NOMO-1 treated with dmso at 0.1 percent for 144 hours (cell line): ENCODE results near the gene POU5F1.

Source experiments
- DNase-seq: peaks from one replicate; lab custom pipeline; 2025; ENCODE audit not compliant: unreplicated experiment; lab: John Stamatoyannopoulos, UW

The POU5F1 gene

DNA sequence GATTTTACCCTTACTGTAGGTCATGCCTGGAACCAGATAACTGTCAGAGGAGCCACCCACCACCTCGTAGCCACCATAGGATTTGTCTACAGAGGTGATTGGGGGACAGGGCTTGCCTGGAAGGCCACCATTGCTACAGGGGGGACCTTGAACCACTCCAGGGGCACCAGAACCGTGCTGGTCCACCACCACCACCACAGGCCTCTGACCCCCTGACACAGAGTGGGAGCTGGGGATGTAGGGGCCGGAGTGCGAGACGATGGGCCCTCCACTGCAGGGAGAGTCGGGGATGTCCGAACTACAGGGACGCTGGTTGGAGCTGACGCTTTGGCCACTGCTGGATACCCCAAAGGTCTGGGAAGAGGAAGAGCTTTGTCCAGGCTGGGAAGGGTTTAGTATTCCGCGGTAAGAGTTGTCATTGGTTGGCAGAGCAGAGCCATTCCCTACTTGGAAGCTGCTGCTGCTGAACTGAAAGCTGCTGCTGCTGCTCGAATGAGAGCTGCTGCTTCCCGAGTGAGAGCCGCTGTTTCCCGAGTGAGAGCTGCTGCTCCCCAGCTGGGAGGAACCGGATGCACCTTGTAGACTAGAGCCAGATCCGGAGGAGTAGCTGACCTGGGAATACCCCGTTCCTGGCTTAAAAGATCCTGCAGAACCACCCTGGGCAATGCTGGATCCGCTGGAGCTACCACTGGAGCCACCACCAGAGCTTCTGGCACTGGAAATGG is 53.7 kb downstream of the POU5F1 start:
- DNase-seq = no peak

DNA sequence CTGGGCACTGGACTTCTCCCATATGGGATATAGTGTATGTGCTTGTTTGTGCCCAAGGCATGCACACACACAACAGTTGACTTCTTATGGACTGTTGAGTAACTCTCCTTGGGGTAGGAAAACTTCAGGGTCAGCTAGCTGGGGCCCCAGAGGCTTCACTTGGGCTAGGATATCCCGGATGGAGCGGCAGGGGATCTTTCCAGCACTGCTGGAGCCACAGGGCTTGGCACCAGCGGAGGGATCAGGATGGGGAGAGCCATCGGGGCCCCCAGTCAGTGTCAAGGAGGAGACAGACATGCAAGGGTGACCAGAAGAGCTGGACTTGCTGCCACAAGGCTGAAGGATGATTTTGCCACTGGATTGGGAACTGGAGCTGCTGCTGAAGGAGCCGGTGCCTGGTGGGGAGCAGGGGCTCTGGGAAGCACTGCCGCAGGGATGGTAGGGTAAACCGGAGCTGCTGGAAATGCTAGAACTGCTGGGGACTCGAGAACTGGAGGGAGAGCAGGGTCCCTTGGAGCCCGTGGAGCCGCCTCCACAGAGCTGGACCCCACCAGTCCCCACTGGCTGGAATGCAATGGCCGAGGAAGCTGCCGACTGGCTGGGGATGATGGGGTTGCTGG is 54.4 kb downstream of the POU5F1 start:
- DNase-seq = no peak

DNA sequence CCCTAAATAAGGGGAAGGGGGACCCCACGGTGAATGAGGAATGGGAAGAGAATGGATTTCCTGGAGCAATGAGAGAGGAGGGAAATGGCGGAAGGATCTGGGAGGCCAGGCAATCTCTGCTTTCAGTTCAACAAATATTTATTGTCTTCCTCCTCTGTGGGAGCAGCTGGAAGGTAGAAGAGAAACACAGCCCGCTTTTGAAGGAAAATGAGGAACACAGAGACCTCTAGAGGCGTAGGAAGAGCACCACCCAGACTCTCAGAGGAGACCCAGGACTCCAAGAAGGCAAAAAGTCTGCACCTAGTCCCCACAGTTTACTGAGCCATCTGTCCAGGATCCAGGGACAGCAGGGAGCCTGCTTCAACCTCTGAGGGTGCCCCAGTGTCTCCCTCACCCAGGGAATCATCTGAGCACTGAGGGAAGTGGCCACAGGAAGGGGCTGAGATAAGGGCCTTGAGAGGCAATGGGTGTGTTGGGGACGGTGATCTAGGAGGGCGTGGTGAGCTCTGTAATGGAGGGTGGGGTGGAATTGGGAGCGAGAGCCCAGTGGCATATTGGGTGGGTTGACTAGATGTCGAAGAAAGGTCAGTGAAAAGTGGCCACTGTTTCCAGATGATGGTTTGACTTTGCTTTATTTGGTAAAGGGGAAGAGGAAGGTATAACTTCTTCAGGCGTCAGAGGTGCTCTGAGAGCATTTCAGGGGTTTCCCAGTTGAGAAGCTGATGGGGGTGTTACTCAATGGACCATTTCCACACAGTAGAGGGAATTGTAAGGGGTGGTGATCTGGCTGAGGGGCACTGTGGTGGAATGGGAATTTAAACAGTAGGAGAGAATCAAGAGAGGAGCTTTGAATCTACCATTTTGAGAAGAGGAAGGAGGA is 55.3 kb downstream of the POU5F1 start:
- DNase-seq = no peak

DNA sequence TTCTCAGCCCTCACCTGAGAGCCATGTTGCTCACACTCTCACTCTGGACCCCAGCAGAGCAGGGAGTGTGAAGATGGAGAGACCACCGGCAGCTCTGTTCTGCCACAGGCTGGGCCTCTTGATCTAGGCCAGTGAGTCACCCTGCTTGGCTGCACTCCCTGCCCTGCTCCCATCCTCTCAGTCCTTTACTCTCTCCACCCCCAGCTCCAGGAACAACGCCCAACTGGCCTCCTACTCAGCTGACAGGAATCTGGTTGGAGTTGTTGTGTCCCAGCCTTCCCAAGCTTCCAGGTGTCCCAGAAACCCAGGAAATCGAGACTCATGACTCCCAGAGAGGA is 56.0 kb downstream of the POU5F1 start, which contains the start of gene PSORS1C1:
Gene PSORS1C1, plus strand, starts transcription at position 260 of the 338 bp plus-strand sequence. CDS start 14,833 bp downstream, outside the sequence.
- no peak for DNase-seq
